GM19467 (cell line): ENCODE results near the gene SOX13.

Experiments used
- ATAC-seq: cut with Tn5 transposase; IDR thresholded peaks from one replicate; pipeline ENCODE4 v1.9.1; 2021; ENCODE audit warnings: mild to moderate bottlenecking, moderate library complexity; ENCODE audit not compliant: unreplicated experiment

SOX13 gene

GRCh38 chr1:204176049-204176448 lies 103.1 kb downstream of the SOX13 start:
- no peak for ATAC-seq

GRCh38 chr1:204177133-204177532 lies 104.2 kb downstream of the SOX13 start:
- no peak for ATAC-seq
